ENCODE data around the gene ANKRD24. TPM values are rescaled to one million over a fixed set of nuclear protein-coding genes. Genes with fewer than 3 reads are reported as not detected.

The ANKRD24 gene
- polyA plus RNA-seq, 3 donors, result 0.07 to 0.79 TPM; not detected in 1

- H3K9me3 ChIP-seq (replicated peaks in 1 of 2; ENCODE audit: control insufficient read depth in 1 of 2, insufficient read depth in 1 of 2, low read length in 2 of 2), result peaks cover 23 to 35% of the 10 kb centered on the region in 2 donors
- no peak overlapping the region for H3K27ac Mint-ChIP-seq
- no peaks in the 10 kb centered on the region for H4K20me1 ChIP-seq (ENCODE audit: insufficient read depth, low read length)
- no peak overlapping the region for H3K4me2 ChIP-seq (replicated peaks; ENCODE audit: extremely low read depth, low read length, poor library complexity, severe bottlenecking)
- peaks cover 6% of the 10 kb centered on the region for H3K4me1 Mint-ChIP-seq
- TF ChIP-seq CTCF (IDR thresholded peaks at IDR 0.05), result no peak
- no peaks in the 10 kb centered on the region for H3K27me3 ChIP-seq (ENCODE audit: control insufficient read depth in 2 of 2, insufficient read depth in 2 of 2, low read length in 2 of 2)
- H3K9me3 Mint-ChIP-seq, result peaks cover 7 to 32% (median 19%) of the 10 kb centered on the region in 7 donors
- no peak for DNase-seq
- peaks cover 0 to 1% (median 0%) of the 10 kb centered on the region in 3 donors for H3K27me3 Mint-ChIP-seq (ENCODE audit: low read depth in 3 of 3)
- no peaks in the 10 kb centered on the region for H3K79me2 ChIP-seq (ENCODE audit: insufficient read depth, low read length)
- intact Hi-C loops (cut with micrococcal nuclease), result no loop called here
- H3K9ac ChIP-seq (ENCODE audit: insufficient read depth, low read length, poor library complexity, severe bottlenecking), result no peak overlapping the region
- H3K36me3 ChIP-seq (replicated peaks in 1 of 2; ENCODE audit: control insufficient read depth in 1 of 2, insufficient read depth in 2 of 2, low read length in 2 of 2), result peaks cover 67 to 81% of the 10 kb centered on the region in 2 donors
- no peak overlapping the region for H3K4me3 Mint-ChIP-seq
- no peak overlapping the region for H3K4me3 ChIP-seq (replicated peaks in 1 of 3; ENCODE audit: low read depth in 2 of 3, low read length in 3 of 3)
- peaks cover 5 to 7% of the 10 kb centered on the region in 2 donors for H3K4me1 ChIP-seq (ENCODE audit: control insufficient read depth in 1 of 2, insufficient read depth in 2 of 2, low read length in 2 of 2)
- no peak overlapping the region for H2AFZ ChIP-seq (ENCODE audit: insufficient read depth, low read depth, low read length, poor library complexity, severe bottlenecking)
- 100% methylated on average over 1 of the region's 6 CpGs for WGBS (ENCODE audit: insufficient coverage)
- peaks cover 63 to 99% of the 10 kb centered on the region in 2 donors for H3K36me3 Mint-ChIP-seq
- H3K27ac ChIP-seq (ENCODE audit: low read depth in 1 of 2, low read length in 2 of 2), result no peak overlapping the region
These were observed 74.5 kb downstream of the ANKRD24 start for GRCh38 chr19:4257025-4257424.

- H3K4me1 Mint-ChIP-seq, result peaks cover 6% of the 10 kb centered on the region
- TF ChIP-seq CTCF (IDR thresholded peaks at IDR 0.05), result no peak
- H3K9me3 Mint-ChIP-seq, result peaks cover 7 to 28% (median 18%) of the 10 kb centered on the region in 7 donors
- Histone ChIP-seq H2AFZ (ENCODE audit: insufficient read depth, low read depth, low read length, poor library complexity, severe bottlenecking) (no peak overlapping the region), H3K27me3 (ENCODE audit: control insufficient read depth in 2 of 2, insufficient read depth in 2 of 2, low read length in 2 of 2) (no peaks in the 10 kb centered on the region), H4K20me1 (ENCODE audit: insufficient read depth, low read length) (no peaks in the 10 kb centered on the region), H3K27ac (ENCODE audit: low read depth in 1 of 2, low read length in 2 of 2) (no peak overlapping the region), H3K4me3 (replicated peaks in 1 of 3; ENCODE audit: low read depth in 2 of 3, low read length in 3 of 3) (no peak overlapping the region), H3K9me3 (replicated peaks in 1 of 2; ENCODE audit: control insufficient read depth in 1 of 2, insufficient read depth in 1 of 2, low read length in 2 of 2) (peaks cover 20 to 28% of the 10 kb centered on the region in 2 donors), H3K79me2 (ENCODE audit: insufficient read depth, low read length) (no peaks in the 10 kb centered on the region), H3K4me1 (ENCODE audit: control insufficient read depth in 1 of 2, insufficient read depth in 2 of 2, low read length in 2 of 2) (peaks cover 5 to 7% of the 10 kb centered on the region in 2 donors), H3K4me2 (replicated peaks; ENCODE audit: extremely low read depth, low read length, poor library complexity, severe bottlenecking) (no peak overlapping the region), H3K36me3 (replicated peaks in 1 of 2; ENCODE audit: control insufficient read depth in 1 of 2, insufficient read depth in 2 of 2, low read length in 2 of 2) (peaks cover 64 to 84% of the 10 kb centered on the region in 2 donors), H3K9ac (ENCODE audit: insufficient read depth, low read length, poor library complexity, severe bottlenecking) (no peak overlapping the region)
- peaks cover 63 to 99% of the 10 kb centered on the region in 2 donors for H3K36me3 Mint-ChIP-seq
- no peak overlapping the region for H3K4me3 Mint-ChIP-seq
- H3K27me3 Mint-ChIP-seq (ENCODE audit: low read depth in 3 of 3), result peaks cover 0 to 1% (median 0%) of the 10 kb centered on the region in 3 donors
- DNase-seq, result no peak
- intact Hi-C loops (cut with micrococcal nuclease), result no loop called here
- 96% methylated on average over 28 of the region's 28 CpGs for WGBS (ENCODE audit: insufficient coverage)
- peak overlapping the region in 1 of 7 donors; percentile 75 for H3K27ac Mint-ChIP-seq
These were observed 75.7 kb downstream of the ANKRD24 start for GRCh38 chr19:4258181-4258580.

All from CD14-positive monocyte (primary cell).